HEK293 (cell line): Measurements from ENCODE around the gene PREX1.

Experiments
- CTCF ChIA-PET: fragments of 350-600 bp; formaldehyde crosslinking; extraction: SDS; loops from one replicate; lab custom pipeline; 2021; ENCODE audit warnings: antibody characterized with exemption; lab: Yijun Ruan, JAX
- POLR2A ChIA-PET: fragments of 300-600 bp; formaldehyde crosslinking; extraction: SDS; loops from one replicate; lab custom pipeline; 2020; ENCODE audit warnings: antibody characterized with exemption, inconsistent platforms; lab: Yijun Ruan, JAX
- H3K27ac ChIP-seq: fragments of 200-500 bp; sonication (Bioruptor generic); 2 replicates; pipeline ENCODE4 v1.5.1; 2014; ENCODE audit warnings: low read depth, low read length, control low read depth, inconsistent platforms; ENCODE audit errors: extremely low read depth
- H3K36me3 ChIP-seq, 2 experiments: fragments of 200-500 bp in 1 of 2; sonication (Bioruptor generic) in 1 of 2; 1 replicate in 1 of 2; 2 replicates in 1 of 2; pipeline ENCODE4 v1.5.1; 2014 to 2017; ENCODE audit warnings: inconsistent platforms in 2 of 2, low read length in 2 of 2; ENCODE audit not compliant: control insufficient read depth in 2 of 2, insufficient read depth in 1 of 2
- H3K4me1 ChIP-seq: fragments of 200-500 bp; sonication (Bioruptor generic); 2 replicates; pipeline ENCODE4 v1.5.1; 2014; ENCODE audit warnings: mild to moderate bottlenecking, low read length, inconsistent platforms; ENCODE audit not compliant: control insufficient read depth, insufficient read depth
- H3K4me3 ChIP-seq: 2 replicates; pipeline ENCODE4 v1.5.1; 2011; ENCODE audit warnings: low read depth, mild to moderate bottlenecking, control low read depth, low read length, moderate library complexity
- H3K9me3 ChIP-seq: fragments of 200-500 bp; sonication (Bioruptor generic); 2 replicates; pipeline ENCODE4 v1.5.1; 2014; ENCODE audit warnings: low read depth, low read length, inconsistent platforms; ENCODE audit not compliant: control insufficient read depth, insufficient read depth
- TCF7L2 ChIP-seq: IDR thresholded peaks from 2 replicates; pipeline ENCODE4 v1.6.1; 2011; ENCODE audit warnings: low read depth, mild to moderate bottlenecking, inconsistent platforms, low read length, moderate library complexity, borderline replicate concordance
- ZNF302 ChIP-seq: fragments of 450-650 bp; formaldehyde crosslinking; IDR thresholded peaks from 2 replicates; pipeline ENCODE4 v1.5.1; 2016; ENCODE audit warnings: missing biosample characterization, missing genetic modification characterization, low read depth
- ZNF404 ChIP-seq: fragments of 450-650 bp; formaldehyde crosslinking; IDR thresholded peaks from 2 replicates; pipeline ENCODE4 v1.5.1; 2017; ENCODE audit warnings: missing biosample characterization, missing genetic modification characterization
- ZSCAN30 ChIP-seq: fragments of 450-650 bp; IDR thresholded peaks from 2 replicates; pipeline ENCODE4 v1.5.1; 2018; ENCODE audit warnings: missing biosample characterization, mild to moderate bottlenecking, missing genetic modification characterization, moderate library complexity
- TF ChIP-seq, protein P1 (sequence below): fragments of 450-650 bp; formaldehyde crosslinking; IDR thresholded peaks from 2 replicates; pipeline ENCODE4 v1.5.1; 2017; ENCODE audit warnings: missing biosample characterization, missing genetic modification characterization
- TF ChIP-seq, protein P2 (sequence below): fragments of 450-650 bp; formaldehyde crosslinking; IDR thresholded peaks from 2 replicates; pipeline ENCODE4 v1.5.1; 2016; ENCODE audit warnings: missing biosample characterization, missing genetic modification characterization, low read depth
- TF ChIP-seq, protein P3 (sequence below): fragments of 450-650 bp; formaldehyde crosslinking; IDR thresholded peaks from 2 replicates; pipeline ENCODE4 v1.5.1; 2016; ENCODE audit warnings: missing biosample characterization, missing genetic modification characterization
- TF ChIP-seq, protein P4 (sequence below): fragments of 450-650 bp; formaldehyde crosslinking; IDR thresholded peaks from 2 replicates; pipeline ENCODE4 v1.5.1; 2016; ENCODE audit warnings: missing biosample characterization, missing genetic modification characterization
- TF ChIP-seq, protein P5 (sequence below): fragments of 450-650 bp; formaldehyde crosslinking; IDR thresholded peaks from 2 replicates; pipeline ENCODE4 v1.5.1; 2016; ENCODE audit warnings: missing biosample characterization, missing genetic modification characterization, borderline replicate concordance
- TF ChIP-seq, protein P6 (sequence below): fragments of 450-650 bp; formaldehyde crosslinking; IDR thresholded peaks from 2 replicates; pipeline ENCODE4 v1.5.1; 2016; ENCODE audit warnings: missing biosample characterization, missing genetic modification characterization

Gene PREX1

DNA sequence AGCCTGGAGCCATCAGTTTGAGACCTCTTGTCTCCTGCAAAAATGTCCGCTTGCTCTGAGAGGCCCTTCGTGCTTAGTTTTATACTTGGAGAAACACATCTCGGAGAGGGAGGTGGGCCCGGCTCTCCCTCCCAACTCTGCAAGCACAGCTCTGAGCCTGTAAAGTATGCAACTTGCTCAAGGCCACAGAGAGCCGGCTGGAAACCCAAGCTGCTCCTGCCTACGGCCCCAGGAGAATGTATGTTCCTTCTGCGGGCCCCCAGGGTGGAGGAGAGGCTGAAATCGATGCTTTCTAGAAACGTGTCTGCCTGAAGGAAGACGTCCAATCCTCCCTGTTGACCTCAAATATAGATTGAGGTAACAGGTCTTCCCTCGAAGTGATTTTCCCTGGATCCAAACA lies 205.4 kb downstream of the PREX1 start:
- Histone ChIP-seq H3K36me3 (no peaks in the 10 kb centered on the region), H3K27ac (no peak overlapping the region), H3K4me1 (no peaks in the 10 kb centered on the region), H3K9me3 (no peaks in the 10 kb centered on the region), H3K4me3 (no peak overlapping the region)
- POLR2A ChIA-PET, result interaction anchor here (1.0 kb wide), 1 partner anchor 882 kb away, joined by 4 read pairs; no protein-coding TSS in a partner anchor
- TF ChIP-seq ZNF302 (tag by site-specific recombination), result no peak
- TF ChIP-seq ZSCAN30, result no peak
- no peak for TF ChIP-seq TCF7L2
- TF ChIP-seq, protein P1, sequence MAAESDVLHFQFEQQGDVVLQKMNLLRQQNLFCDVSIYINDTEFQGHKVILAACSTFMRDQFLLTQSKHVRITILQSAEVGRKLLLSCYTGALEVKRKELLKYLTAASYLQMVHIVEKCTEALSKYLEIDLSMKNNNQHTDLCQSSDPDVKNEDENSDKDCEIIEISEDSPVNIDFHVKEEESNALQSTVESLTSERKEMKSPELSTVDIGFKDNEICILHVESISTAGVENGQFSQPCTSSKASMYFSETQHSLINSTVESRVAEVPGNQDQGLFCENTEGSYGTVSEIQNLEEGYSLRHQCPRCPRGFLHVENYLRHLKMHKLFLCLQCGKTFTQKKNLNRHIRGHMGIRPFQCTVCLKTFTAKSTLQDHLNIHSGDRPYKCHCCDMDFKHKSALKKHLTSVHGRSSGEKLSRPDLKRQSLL (tag by site-specific recombination), result no peak
- no peak for TF ChIP-seq ZNF404 (tag by site-specific recombination)
- TF ChIP-seq, protein P2, sequence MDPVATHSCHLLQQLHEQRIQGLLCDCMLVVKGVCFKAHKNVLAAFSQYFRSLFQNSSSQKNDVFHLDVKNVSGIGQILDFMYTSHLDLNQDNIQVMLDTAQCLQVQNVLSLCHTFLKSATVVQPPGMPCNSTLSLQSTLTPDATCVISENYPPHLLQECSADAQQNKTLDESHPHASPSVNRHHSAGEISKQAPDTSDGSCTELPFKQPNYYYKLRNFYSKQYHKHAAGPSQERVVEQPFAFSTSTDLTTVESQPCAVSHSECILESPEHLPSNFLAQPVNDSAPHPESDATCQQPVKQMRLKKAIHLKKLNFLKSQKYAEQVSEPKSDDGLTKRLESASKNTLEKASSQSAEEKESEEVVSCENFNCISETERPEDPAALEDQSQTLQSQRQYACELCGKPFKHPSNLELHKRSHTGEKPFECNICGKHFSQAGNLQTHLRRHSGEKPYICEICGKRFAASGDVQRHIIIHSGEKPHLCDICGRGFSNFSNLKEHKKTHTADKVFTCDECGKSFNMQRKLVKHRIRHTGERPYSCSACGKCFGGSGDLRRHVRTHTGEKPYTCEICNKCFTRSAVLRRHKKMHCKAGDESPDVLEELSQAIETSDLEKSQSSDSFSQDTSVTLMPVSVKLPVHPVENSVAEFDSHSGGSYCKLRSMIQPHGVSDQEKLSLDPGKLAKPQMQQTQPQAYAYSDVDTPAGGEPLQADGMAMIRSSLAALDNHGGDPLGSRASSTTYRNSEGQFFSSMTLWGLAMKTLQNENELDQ, result no peak
- TF ChIP-seq, protein P3, sequence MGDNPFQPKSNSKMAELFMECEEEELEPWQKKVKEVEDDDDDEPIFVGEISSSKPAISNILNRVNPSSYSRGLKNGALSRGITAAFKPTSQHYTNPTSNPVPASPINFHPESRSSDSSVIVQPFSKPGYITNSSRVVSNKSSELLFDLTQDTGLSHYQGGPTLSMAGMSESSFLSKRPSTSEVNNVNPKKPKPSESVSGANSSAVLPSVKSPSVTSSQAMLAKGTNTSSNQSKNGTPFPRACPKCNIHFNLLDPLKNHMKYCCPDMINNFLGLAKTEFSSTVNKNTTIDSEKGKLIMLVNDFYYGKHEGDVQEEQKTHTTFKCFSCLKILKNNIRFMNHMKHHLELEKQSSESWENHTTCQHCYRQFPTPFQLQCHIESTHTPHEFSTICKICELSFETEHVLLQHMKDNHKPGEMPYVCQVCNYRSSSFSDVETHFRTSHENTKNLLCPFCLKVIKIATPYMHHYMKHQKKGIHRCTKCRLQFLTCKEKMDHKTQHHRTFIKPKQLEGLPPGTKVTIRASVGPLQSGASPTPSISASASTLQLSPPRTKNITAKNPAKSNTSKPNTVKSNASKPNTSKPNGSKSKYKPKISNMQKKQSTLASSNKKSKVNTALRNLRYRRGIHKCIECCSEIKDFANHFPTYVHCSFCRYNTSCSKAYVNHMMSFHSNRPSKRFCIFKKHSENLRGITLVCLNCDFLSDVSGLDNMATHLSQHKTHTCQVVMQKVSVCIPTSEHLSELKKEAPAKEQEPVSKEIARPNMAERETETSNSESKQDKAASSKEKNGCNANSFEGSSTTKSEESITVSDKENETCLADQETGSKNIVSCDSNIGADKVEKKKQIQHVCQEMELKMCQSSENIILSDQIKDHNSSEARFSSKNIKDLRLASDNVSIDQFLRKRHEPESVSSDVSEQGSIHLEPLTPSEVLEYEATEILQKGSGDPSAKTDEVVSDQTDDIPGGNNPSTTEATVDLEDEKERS (tag by site-specific recombination), result no peak
- TF ChIP-seq, protein P4, sequence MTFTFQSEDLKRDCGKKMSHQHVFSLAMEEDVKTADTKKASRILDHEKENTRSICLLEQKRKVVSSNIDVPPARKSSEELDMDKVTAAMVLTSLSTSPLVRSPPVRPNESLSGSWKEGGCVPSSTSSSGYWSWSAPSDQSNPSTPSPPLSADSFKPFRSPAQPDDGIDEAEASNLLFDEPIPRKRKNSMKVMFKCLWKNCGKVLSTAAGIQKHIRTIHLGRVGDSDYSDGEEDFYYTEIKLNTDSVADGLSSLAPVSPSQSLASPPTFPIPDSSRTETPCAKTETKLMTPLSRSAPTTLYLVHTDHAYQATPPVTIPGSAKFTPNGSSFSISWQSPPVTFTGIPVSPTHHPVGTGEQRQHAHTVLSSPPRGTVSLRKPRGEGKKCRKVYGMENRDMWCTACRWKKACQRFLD (tag by site-specific recombination), result no peak
- TF ChIP-seq, protein P5, sequence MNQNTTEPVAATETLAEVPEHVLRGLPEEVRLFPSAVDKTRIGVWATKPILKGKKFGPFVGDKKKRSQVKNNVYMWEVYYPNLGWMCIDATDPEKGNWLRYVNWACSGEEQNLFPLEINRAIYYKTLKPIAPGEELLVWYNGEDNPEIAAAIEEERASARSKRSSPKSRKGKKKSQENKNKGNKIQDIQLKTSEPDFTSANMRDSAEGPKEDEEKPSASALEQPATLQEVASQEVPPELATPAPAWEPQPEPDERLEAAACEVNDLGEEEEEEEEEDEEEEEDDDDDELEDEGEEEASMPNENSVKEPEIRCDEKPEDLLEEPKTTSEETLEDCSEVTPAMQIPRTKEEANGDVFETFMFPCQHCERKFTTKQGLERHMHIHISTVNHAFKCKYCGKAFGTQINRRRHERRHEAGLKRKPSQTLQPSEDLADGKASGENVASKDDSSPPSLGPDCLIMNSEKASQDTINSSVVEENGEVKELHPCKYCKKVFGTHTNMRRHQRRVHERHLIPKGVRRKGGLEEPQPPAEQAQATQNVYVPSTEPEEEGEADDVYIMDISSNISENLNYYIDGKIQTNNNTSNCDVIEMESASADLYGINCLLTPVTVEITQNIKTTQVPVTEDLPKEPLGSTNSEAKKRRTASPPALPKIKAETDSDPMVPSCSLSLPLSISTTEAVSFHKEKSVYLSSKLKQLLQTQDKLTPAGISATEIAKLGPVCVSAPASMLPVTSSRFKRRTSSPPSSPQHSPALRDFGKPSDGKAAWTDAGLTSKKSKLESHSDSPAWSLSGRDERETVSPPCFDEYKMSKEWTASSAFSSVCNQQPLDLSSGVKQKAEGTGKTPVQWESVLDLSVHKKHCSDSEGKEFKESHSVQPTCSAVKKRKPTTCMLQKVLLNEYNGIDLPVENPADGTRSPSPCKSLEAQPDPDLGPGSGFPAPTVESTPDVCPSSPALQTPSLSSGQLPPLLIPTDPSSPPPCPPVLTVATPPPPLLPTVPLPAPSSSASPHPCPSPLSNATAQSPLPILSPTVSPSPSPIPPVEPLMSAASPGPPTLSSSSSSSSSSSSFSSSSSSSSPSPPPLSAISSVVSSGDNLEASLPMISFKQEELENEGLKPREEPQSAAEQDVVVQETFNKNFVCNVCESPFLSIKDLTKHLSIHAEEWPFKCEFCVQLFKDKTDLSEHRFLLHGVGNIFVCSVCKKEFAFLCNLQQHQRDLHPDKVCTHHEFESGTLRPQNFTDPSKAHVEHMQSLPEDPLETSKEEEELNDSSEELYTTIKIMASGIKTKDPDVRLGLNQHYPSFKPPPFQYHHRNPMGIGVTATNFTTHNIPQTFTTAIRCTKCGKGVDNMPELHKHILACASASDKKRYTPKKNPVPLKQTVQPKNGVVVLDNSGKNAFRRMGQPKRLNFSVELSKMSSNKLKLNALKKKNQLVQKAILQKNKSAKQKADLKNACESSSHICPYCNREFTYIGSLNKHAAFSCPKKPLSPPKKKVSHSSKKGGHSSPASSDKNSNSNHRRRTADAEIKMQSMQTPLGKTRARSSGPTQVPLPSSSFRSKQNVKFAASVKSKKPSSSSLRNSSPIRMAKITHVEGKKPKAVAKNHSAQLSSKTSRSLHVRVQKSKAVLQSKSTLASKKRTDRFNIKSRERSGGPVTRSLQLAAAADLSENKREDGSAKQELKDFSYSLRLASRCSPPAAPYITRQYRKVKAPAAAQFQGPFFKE (tag by site-specific recombination), result no peak
- TF ChIP-seq, protein P6, sequence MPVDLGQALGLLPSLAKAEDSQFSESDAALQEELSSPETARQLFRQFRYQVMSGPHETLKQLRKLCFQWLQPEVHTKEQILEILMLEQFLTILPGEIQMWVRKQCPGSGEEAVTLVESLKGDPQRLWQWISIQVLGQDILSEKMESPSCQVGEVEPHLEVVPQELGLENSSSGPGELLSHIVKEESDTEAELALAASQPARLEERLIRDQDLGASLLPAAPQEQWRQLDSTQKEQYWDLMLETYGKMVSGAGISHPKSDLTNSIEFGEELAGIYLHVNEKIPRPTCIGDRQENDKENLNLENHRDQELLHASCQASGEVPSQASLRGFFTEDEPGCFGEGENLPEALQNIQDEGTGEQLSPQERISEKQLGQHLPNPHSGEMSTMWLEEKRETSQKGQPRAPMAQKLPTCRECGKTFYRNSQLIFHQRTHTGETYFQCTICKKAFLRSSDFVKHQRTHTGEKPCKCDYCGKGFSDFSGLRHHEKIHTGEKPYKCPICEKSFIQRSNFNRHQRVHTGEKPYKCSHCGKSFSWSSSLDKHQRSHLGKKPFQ (tag by site-specific recombination), result no peak
- CTCF ChIA-PET, result interaction anchor here (0.6 to 2.5 kb wide), 9 partner anchors 13 to 1858 kb away, joined by 3 to 42 read pairs (median 5); no protein-coding TSS in a partner anchor
